LoVo (cell line): ENCODE data around the gene NDEL1.
A peak's percentile ranks its signal among the peaks of the same experiment; 100 is the strongest.

Experiments used
- DNase-seq: peaks from one replicate; pipeline ENCODE4 v3.0.0-alpha.2; 2016; ENCODE audit warnings: low spot score

Gene NDEL1

DNA sequence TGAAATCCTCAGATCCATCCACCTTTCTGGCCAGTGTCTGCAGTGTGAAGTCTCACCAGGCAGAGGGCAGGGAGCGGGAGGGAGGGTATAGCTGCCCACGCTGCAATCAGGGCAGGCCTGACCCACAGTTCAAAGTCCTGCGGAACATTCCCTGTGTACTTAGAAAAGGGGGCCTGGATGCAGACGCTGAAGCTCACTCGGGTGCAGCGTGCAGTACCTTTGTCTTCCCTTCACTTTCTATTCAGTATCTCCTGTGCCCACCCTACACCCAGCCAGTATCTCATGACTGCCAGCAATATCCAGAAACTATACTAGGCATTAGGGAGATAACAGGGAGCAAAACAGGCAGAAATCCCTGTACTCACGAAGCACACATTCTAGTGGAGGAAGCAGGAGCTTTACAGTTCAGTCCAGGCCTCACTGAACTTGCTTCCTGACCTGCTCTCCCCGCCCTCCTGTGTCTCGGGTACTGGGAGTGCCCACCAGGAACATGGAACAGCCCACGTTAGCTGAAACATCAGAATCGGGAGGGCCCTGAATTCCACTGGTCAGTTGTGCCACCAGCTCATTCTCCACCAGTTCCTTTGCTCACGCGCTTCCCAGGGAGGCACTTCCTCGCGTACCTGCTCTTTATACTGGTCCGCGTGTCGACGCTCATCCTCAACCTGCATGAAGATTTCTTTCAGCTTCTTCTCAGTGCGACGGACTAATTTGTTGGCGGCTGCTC lies 42.2 kb downstream of the NDEL1 start:
- DNase-seq = no peak

DNA sequence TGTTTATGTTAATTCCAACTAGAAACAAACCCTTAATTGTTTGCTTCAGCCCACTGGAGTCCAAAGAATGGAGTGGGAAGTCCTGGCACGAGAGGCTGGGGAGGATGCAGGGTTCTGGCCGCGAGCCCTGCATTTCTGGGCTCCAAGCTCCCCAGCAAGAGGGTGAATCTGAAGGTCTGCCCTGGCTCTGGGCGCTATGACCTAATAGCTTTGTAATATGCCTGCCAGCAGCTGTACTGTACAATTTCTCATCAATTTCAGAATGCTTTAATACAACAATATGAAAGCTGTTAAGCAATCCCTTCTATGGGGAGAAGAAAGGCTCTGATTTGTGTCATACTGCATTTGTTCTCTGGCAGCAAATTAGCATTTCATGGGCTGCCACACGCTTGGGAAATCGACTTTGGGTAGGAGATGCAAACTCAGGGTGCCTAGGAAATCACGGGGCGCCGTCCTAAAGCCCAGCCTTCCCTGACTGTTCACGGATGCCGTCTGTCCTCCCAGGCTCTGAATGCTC lies 43.8 kb downstream of the NDEL1 start:
- DNase-seq = no peak

DNA sequence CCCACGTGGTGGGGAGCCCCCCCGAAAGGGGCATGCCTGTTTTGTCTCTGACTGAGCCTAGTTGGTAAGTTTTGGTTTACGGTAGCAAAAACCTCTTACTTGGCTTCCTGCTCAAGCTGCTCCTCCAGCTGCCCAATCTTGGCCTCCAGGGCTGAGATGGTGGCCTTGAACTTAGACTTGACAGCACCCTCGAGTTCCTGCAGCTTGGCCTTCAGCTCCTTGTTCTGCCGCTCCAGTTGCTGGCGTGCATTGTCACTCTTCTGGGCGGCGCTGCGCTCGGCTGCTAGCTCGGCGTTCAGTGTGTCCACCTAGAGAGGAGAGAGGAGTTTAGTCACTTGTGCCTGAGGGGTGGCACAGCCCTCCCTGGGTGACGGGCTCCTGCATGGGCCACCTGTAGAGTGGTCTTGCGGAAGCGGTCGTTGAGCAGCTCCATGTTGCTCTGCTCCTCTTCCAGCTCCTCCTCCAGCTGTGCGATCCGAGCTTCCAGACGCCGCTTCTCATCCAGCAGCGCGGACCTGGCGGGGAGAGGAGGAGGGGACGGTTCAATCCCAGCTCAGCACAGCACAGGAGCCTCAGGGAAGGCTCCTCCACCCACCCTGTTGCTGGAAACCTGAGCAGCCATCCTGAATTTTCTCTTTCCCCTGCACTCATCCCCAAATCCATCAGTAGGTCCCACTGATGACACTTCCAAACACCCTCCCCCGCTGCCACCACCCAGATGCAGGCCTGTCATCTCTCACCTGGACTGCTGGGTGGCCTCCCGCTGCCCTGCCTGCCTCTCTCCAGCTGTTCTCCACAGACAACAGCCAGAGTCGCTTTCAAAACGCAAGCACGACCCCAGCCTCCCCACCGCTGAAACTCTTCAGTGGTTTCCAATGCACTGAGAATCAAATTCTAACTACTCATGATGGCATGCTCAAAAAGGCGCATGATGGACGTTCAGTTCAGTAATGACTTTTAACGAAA lies 44.6 kb downstream of the NDEL1 start:
- DNase-seq = no peak

DNA sequence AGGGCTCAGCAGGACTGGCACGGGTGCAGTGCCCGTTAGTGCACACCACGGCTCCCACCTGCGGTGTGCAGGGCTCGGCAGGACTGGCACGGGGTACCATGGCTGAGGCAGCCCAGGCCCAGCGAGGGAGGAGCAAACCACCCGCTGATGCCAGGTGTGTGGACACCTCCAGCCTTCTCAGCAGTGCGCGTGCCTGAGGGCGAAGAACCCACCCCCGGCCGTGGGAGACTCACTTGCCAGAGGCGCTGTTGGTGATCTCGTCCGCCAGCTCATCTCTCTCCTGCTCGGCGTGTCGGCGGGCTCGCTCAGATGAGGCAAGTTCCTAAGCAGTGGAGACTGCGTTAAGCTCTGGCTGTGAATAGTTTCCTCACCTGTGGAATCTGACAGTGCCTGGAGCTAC lies 45.4 kb downstream of the NDEL1 start:
- no peak for DNase-seq

DNA sequence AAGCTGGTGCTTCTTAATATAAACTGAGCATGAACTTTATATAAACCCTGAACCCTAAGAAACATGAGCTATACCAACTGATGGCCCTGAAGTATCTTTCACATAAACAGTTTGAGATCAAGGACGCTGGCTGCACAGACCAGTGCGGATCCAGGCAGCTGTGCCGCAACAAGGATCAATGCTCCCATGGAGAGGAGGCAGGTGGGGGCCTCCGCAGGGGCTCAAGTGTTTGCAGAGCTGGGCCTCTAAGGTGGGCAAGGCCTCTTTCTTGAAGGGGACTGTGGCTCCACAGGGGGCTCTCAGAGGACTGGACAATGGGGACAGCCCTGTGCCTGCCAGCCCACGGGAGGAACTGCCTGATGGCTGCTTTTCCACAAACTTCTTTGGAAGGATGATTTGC lies 46.0 kb downstream of the NDEL1 start:
- no peak for DNase-seq

DNA sequence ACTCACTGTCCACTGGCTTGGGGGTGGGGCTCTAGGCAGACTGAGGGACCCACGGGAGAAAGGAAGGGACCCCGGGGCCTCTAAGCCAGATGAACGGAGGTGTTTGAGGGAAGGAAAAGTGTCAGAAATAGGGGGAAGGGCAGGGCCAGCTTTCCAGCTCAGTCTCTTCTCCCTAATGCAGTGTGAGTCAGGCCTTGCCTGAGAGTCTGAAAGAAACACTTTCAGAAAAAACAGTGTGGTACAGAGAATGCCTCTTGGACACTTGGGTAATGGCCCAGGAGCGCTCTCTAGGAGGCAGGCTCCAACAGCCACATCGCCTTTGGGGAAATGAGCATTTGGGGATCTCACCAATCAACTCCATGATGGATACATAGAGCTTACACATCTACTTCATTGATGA lies 46.9 kb downstream of the NDEL1 start:
- no peak for DNase-seq

DNA sequence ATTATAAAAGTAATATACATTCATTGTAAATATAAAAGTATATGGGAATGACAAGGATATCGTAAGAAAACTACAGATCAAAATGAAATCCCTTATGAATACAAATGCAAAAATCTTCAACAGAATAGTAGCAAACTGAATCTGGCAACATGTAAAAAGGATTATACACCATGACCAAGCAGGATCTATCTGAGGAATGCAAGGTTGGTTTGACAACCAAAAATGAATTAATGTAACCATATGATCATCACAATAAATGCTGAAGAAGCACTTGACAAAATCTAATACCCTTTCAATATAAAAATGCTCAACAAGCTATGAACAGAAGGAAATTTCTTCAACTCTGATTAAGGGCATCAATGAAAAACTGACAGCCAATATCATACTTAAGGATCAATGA lies 48.8 kb downstream of the NDEL1 start:
- no peak for DNase-seq

DNA sequence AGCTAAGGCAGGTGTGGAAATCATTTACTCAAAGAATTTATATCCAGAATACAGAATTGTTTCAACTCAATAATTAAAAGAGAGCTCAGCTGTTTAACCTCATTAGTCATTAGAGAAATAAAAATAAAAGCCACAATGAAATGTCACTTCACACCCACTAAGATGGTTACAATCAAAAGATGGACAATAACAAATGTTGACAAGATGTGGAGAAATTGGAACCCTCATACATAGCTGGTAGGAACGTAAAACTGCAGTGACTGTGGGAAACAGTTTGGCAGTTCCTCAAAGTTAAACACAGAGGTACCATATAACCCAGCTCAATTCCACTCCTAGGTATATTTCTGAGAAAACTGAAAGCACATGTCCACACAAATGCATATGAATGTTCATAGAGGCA lies 49.8 kb downstream of the NDEL1 start:
- no peak for DNase-seq

DNA sequence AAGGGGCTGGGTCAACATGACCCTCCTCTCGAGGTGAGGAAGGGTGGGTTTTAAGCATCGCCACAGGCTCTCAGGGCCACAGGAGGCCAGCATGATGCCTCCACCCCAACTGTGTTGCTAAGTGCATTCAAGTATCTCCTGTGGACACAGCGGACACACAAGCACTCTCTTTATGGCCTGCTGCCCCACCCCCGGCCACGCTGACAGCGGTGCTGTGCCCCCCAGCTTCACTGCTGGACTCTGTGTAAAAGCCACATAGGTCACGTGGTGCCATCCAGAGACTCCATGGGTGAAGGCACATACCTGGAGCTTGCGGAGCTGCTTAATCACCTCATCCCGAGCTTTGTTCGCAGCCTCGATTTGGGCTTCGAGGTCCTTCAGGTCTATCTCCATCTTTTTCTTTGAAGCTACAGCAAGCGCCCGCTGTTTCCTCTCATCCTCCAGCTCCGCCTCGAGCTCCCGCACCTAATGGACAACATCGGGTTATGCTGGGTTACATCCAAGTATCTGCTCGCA lies 51.5 kb downstream of the NDEL1 start:
- no peak for DNase-seq

DNA sequence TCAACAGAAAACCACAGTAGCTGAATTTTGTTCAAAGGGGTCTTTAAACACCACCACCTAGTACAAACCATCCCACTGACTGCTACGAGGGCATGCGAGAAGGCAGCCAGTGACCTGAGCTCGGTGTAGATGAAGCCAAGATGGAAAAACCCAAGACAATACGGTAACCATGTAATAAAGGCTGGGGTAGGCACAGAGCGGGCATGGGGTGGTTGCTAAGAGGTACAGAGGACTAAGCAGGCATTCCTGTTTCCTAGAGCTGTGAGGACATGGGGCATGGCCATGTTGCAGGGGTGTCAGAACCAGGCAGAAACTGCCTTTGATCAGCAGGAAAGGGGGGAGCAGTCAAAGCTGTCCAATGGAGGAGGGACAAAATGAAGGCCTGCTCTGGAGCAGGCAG lies 52.1 kb downstream of the NDEL1 start:
- DNase-seq = no peak

DNA sequence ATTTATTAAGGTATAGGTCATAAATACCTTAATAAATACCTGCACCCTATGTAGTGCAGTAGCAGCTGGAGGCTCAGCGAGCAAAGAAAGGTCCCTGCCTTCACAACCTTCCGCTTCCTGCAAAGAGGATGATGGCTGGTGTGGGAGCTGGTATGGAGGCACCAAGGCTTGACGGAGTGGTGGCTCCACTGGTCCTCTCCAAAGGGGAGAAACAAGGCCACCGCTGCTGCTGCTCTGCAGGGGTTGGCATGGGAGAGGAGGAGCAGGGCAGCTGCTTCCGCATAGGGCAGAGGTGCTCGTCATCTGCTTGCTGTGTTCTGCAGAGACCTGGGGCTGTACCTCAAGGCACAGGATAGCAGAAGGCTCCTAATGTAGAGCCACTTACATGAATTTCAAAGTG lies 52.8 kb downstream of the NDEL1 start:
- DNase-seq = no peak

DNA sequence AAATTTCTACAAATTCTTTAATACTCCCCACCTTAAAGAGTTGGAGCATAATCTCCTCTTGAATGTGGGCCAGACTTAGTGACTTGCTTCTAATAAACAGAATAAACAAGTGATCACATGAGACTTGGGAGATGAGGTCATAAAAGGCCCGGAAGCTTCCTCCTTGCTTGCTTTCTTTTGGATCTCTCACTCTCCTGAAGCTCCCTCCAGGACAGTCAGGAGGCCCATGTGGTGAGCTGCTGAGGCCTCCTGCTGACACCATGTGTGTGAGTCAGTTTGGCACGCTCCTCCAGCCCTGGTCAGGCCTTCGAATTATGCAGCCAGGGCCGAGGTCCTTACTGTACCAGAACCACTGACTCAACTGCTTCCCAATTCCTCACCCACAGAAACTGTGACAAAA lies 53.2 kb downstream of the NDEL1 start:
- DNase-seq = peak; percentile 24

DNA sequence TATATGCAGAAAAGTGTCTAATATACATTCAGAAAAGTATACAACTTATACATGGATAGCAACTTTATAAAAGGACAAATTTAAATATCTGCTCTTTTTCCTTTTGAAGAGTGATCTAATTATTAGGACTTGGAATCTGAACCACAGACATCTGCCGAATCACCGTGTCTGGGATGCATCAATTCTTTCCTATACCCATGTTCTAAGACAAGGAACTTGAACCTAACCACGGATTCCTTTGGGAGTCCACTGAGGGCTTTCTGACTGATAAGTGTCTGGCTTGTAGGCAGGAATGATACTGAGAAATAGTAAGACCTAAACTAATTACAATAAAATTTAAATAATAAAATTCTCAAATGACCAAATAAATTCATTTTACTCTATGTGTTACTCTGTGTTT lies 54.2 kb downstream of the NDEL1 start:
- DNase-seq = no peak

DNA sequence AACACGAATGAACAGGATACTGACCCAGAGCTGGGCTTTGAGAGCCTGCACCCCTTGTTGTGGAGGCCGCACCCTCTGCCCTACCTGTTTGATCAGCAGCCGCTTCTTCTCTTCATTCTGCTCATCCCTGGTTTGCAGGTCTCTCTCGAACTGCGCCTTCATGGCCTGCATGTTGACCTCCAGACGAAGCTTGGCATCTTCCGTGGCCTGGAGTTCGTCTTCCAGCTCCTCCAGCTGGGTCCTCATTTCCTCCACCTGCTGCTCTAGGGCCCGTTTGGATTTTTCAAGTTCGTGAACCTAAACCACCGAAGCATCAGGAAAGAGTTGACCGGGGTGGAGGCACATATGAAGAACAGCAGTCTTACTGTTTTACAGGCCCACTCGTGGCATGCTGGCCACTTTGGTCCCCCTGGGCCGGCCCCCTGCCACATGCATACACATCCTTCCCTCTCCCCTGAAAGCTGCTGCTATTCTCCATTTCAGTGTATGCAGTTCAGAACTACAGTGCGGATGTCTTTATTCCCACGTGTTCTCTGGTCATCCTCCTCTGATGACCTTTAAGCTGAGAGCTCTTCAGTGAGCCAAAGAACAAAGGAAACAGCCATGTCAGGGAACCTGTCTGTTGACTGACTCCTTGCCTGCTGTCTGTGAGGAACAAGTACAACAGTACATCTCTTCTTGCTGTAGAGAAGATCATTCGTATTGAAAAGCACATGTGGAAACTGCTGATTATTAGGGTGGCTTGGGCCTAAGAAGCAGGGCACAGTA lies 54.8 kb downstream of the NDEL1 start:
- no peak for DNase-seq

DNA sequence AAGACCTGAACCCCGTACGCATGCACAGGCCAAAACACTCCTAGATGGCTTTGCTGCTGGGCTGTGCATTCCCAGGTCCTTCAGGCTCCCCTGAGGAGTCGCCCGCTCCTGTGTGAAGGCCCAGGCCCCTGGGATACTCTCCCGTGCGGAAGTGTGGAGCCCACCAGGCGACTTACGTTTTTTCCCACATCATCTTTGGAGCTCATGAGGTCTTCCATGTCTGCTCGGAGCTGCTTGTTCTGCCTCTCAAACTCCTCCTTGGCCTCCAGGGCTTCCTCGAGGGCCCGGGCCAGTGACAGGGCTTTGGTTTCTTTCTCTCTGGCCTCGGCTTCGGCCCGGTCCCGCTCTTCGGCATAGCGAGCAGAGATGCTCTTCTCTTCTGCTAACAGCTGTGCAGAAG lies 56.4 kb downstream of the NDEL1 start:
- DNase-seq = no peak

DNA sequence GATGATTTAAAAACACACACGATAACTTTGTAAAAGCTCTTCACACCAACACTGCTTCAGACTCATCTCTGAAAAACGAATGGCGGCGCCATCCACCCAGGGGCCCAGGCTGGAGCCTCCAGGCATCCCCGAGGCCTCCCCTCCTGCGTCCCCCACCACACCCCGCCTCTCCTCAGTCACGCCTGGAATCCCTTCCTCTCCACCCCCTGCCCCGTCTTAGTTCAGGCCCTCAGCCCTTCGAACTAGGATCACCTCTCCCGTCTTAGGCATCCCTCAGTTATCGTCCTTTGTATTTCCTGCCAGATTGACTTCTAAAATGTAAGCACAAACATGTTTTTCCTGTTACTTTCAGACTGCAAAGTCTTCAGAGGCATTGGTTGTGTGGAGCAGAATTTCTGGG lies 58.3 kb downstream of the NDEL1 start:
- no peak for DNase-seq

DNA sequence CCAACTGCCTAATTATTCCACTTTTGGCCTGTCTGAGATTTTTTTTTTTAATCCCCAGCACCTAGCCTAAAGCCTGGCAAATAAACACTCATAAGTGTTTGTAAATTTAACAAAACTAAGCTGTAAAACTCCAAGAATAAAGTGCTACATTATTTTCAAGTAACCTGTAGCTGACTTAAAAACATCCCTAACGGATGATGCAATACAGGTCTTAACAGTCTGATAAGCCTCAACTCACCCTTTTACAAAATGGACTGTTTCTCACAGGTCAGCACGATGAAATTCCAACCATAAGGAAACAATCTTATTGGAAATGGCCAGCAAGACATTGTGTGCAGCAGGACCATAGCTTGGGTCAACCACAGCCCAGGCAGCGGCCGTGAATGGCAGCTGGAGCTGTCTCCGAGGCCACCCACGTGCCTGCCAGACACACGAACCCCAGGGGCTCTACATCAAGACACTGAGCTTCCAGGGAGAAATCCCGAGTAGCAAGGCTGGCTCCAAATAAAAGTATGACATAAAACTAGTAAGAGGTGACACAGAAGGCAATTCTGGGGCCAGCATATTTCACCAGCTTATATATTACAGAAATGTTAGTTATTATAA lies 58.9 kb downstream of the NDEL1 start:
- DNase-seq = no peak

DNA sequence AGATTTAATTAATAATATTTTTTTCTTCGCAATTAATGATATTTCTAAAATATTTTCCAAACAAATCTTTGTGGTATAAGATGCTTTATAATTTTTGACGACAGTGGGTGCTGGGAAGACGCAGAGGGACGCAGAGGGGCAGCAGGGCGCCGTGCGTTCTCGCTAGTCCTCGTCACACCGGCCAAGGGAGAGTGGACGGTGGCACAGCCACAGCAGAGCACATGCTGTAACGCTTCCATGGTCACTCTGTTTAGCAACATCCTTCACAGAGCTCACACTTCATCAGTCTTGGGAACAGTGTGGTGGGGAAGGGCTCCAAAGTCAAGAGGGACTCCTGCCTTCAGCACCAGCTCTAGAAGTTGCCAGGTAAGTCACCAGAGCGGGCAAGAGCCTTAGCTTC lies 60.4 kb downstream of the NDEL1 start:
- DNase-seq = no peak

DNA sequence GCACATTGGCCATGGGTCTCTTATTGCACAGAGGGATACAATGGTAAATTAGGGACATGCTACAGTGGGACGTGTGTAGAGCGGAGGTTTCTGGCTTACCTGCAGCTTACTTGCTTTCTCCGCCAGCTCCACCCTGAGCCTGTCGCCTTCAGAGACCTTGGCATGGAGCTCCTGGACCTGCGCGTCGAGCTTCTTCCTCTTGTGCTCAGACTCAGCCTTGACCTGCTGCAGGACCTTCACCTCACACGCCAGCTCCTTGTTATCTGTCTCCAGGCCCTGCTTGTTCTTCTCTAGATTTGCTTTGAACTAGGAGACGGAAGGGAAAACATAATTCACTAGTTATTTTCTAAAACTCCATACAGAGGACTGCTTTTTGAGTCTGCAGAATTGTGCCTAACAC lies 63.5 kb downstream of the NDEL1 start:
- DNase-seq = no peak

DNA sequence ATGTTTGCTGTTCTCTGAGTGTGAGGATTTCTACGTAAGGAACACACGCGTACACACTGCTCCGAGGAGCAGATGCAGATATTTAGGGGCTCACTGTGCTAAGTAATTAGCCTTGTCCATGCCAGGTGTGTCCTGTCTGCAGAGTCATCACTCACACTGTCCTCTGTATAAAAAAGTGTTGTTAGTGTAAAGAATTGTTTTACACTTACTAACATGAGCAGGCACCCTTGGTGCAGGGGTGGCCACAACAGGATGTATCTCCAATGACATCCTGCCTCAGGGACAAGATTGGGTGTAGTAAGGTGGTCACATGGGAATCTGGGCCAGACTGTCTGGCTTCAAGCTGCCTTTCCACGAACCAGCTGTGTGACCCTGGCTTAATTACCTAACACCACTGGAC lies 63.9 kb downstream of the NDEL1 start:
- no peak for DNase-seq

DNA sequence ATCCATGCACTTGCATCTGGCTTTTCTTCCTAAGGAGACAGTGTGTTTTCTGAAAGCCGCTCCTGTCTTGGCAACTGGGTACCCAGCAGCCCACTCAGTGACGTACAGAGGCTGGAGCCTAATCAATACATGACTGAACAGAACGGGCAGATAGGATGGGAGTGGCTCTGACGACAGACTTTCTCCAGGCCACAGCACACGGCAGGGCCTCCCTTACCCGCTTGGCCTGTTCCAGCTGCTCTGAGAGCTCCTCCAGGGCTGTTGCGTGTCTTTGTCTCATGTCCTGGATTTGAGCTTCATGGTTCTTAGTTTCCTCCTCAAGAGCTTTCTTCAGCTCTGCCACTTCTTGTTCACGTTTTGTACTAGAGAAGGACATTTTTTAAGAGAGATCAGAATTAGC lies 64.9 kb downstream of the NDEL1 start:
- DNase-seq = no peak

DNA sequence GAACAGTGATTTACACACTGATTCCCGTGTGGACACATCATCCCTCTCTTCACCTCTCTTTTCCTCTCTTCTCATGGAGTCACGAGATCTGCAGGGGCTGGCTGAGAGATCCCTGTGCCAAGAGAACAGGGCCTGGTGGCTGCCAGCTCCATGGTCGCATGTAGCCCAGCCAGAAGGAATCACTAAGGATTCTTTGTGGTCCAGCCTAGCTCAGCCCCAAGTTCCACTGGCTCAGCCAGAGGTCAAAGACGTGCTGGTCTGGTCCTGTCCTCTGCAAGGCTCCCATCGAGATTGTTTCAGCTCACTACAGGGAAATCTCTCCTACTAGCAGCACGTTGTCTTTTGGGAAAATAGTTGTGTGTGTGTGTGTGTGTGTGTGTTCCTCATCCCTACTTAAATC lies 66.4 kb downstream of the NDEL1 start:
- DNase-seq = no peak
